Measurements from ENCODE around the gene ANKUB1.

The ANKUB1 gene

GRCh38 chr3:149790698-149791097, 1.7 kb downstream of the ANKUB1 start:
- no peak for DNase-seq (ENCODE audit: low read depth)
- TF ChIP-seq, protein P1, sequence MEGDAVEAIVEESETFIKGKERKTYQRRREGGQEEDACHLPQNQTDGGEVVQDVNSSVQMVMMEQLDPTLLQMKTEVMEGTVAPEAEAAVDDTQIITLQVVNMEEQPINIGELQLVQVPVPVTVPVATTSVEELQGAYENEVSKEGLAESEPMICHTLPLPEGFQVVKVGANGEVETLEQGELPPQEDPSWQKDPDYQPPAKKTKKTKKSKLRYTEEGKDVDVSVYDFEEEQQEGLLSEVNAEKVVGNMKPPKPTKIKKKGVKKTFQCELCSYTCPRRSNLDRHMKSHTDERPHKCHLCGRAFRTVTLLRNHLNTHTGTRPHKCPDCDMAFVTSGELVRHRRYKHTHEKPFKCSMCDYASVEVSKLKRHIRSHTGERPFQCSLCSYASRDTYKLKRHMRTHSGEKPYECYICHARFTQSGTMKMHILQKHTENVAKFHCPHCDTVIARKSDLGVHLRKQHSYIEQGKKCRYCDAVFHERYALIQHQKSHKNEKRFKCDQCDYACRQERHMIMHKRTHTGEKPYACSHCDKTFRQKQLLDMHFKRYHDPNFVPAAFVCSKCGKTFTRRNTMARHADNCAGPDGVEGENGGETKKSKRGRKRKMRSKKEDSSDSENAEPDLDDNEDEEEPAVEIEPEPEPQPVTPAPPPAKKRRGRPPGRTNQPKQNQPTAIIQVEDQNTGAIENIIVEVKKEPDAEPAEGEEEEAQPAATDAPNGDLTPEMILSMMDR (IDR thresholded peaks at IDR 0.05; ENCODE audit: control insufficient read depth, insufficient read depth, low read depth, low read length, missing control alignments): no peak
- no peak overlapping the region for H3K4me3 ChIP-seq (ENCODE audit: control insufficient read depth, low read depth, low read length)

GRCh38 chr3:149790268-149790667, 2.1 kb downstream of the ANKUB1 start:
- H3K4me3 ChIP-seq (ENCODE audit: control insufficient read depth, low read depth, low read length): no peak overlapping the region
- TF ChIP-seq, protein P1 (IDR thresholded peaks at IDR 0.05; ENCODE audit: control insufficient read depth, insufficient read depth, low read depth, low read length, missing control alignments): no peak
- no peak for DNase-seq (ENCODE audit: low read depth)

DNA sequence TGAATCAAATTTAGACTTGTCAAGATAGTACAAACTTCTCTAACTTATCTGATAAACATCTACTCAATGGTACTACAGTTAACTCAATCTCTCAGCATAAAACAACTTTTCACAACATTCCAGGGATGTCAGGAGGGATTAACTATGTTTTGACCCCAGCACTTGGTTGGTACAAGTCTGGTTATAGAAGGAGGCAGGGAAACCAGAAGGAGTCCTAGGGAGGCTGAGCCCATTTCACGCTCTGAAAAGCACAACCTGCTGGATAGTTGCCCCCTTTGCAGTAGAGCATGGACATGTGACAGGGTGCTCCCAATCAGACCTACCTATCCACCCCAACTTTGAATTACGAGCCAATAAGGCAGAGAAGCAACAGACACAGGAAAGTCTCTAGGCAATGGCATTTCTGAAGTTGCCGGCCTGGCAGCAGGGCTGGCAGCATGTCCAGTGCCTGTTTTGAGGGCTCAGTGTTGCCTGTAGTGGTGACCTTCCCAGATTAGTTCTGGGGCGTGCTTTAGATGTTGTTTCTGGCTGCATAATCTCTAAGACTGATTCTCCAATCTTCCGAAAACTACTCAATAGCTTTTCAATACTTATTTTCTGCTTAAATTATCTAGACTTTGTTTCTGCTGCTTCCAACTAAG, 8.2 kb downstream of the ANKUB1 start:
- TF ChIP-seq, protein P1 (IDR thresholded peaks at IDR 0.05; ENCODE audit: control insufficient read depth, insufficient read depth, low read depth, low read length, missing control alignments): no peak
- no peak overlapping the region for H3K4me3 ChIP-seq (ENCODE audit: control insufficient read depth, low read depth, low read length)
- DNase-seq (ENCODE audit: low read depth): no peak

- DNase-seq (ENCODE audit: low read depth): peak; percentile 24
- TF ChIP-seq, protein P1 (IDR thresholded peaks at IDR 0.05; ENCODE audit: control insufficient read depth, insufficient read depth, low read depth, low read length, missing control alignments): no peak
- H3K4me3 ChIP-seq (ENCODE audit: control insufficient read depth, low read depth, low read length): no peak overlapping the region
Measured at GRCh38 chr3:149783576-149783975, 8.8 kb downstream of the ANKUB1 start.

- TF ChIP-seq, protein P1 (IDR thresholded peaks at IDR 0.05; ENCODE audit: control insufficient read depth, insufficient read depth, low read depth, low read length, missing control alignments): no peak
- H3K4me3 ChIP-seq (ENCODE audit: control insufficient read depth, low read depth, low read length): no peak overlapping the region
- DNase-seq (ENCODE audit: low read depth): no peak
Measured at GRCh38 chr3:149781741-149782140, 10.6 kb downstream of the ANKUB1 start.

DNA sequence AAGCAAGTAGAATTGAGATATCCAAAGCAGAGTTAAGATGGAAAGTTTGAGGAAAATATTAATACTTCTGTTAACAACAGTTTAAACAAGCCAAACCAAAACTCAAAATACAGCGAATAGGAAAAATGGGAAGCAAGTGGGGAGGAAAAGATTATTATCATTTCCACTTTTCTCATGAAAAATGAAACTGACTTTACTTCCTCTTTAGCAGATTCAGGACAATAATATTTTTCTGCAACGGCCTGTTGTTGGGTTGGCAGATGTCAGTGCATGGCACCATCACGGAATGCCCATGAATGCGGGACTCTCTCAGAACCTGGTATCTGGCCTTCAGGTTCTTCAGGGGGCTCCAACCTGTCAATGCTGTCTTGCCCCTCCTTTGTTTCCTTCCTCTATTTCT, 11.1 kb downstream of the ANKUB1 start:
- TF ChIP-seq, protein P1 (IDR thresholded peaks at IDR 0.05; ENCODE audit: control insufficient read depth, insufficient read depth, low read depth, low read length, missing control alignments): no peak
- DNase-seq (ENCODE audit: low read depth): no peak

More for the DNA sequence above, 11.1 kb downstream of the ANKUB1 start:
- no peak overlapping the region for H3K4me3 ChIP-seq (ENCODE audit: control insufficient read depth, low read depth, low read length)
